Measurements from ENCODE around the gene ZNF407.

Gene ZNF407

DNA sequence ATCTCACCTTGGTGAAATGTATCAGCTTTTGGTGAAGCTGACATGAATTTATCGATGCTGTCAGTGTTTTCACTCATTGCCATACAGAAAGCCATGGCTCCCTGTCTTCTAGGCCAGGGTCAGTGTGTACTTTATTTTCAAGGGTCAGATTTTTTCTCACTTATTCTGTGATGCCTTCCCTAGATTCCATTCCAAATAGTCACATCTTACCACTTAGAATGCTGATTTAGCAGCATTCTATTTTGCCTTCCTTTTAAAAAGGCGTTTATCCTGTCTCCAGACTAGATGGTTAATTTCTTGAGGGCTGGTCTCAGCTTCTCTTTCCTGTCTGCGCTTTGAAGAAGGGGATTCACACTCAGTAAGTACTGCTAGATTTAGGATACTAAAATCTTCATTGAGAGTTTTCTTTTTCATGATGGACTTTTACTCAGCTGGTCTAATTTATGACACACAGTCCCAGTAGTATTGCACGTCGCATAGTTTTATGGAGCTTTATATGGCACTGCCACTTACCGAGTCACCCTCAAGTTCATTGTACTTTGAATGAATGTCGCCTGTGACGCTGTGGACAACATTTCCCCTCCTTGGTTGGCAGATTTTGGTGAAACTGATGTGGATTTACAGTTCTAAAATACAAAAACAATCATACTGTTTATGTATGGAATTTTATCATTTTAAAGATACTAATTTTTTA lies 194.0 kb downstream of the ZNF407 start:
- DNase-seq (ENCODE audit: low read depth), result no peak

DNA sequence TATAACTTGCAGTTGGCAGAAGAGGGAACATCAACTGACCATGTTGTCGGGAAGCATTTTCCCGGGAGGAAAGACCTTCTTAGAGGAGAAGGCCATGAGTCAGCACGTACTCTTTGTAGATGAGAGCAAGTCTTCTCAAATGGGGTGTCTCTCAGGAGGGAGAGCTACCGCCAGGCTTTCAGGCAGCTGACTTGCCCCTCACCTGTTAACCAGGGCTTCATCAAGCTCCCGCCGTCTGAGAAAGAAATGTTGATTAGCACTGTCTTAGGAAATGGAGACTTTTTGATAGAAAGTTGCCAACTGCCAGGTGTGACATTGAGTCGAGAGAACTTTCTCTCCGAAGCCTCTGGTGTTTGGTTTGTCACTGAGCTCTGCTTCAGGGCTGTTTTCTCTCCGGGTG lies 196.1 kb downstream of the ZNF407 start:
- DNase-seq (ENCODE audit: low read depth), result no peak

DNA sequence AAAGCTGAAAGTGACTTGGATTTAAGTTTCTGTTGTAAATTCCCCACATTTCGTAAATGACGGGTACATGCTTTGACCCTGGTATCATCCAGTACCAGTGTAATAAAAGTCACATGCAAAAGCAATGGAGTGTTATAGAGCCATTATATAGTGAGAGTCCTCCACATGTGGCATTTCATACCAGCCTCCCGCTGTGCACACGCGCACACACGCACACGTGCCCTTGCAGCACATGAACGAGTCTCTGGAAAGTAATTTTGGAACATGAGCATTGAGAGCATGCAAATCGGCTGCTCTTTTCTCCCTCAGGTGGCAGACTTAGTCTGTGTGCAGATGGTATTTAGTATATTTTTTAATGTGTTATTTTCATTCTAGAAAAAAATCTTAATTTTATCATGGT lies 198.1 kb downstream of the ZNF407 start:
- DNase-seq (ENCODE audit: low read depth), result no peak

- DNase-seq (ENCODE audit: low read depth), result no peak
Measured at GRCh38 chr18:74796211-74796610, 198.5 kb downstream of the ZNF407 start.

DNA sequence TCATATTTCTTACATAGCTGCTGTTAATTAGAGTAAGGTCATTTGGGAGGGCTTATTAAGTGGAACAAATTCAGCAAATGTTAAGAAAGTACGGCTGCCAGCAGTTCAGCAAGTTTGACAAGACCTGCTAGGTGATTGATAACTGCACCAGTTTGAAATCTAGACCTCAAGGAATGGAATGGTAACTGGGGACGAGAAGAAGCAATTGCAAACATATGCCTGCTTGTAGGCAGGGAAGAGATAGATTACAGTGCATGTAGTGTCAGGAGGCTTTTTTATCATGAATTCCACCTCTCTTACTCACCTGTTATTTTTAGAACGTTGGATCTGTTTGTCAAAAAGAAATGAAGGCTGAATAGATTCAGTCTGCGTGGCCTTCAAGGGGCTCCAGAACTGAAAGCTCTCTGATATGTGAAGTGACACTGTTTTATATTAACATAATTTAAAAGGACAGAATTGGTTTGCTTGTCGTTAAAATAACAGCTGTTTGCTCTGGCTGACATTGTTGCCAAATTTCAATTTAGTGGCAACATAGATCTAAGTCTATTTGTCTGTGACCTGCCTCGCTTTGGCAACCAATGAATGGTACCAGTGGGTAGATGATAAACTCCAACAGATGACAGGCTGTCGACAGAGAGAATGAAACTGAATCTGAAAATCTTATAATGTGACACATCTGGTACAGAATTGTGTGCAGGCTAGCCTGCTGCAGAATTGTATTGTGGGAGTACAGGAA lies 199.3 kb downstream of the ZNF407 start:
- DNase-seq (ENCODE audit: low read depth), result no peak

- DNase-seq (ENCODE audit: low read depth), result no peak
Measured at GRCh38 chr18:74797577-74798151, 200.0 kb downstream of the ZNF407 start.

DNA sequence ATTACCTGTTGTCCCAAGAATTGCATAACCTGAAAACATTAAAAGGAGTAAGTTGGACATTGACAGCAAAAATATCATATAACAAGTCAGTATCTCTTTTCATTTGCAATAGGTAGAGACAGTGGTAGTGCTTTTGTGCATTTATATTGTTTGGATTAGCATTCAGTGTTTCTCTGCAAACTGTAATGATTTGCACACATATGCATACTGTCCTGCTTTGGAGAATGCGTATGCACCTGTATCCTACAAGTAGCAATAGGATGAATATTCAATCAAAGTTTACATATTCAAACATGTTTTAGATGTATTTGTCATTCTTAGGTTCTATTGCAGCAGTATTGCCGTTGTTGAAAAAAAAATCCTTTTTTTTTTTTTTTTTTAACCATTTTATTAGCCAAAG lies 201.9 kb downstream of the ZNF407 start:
- DNase-seq (ENCODE audit: low read depth), result no peak

DNA sequence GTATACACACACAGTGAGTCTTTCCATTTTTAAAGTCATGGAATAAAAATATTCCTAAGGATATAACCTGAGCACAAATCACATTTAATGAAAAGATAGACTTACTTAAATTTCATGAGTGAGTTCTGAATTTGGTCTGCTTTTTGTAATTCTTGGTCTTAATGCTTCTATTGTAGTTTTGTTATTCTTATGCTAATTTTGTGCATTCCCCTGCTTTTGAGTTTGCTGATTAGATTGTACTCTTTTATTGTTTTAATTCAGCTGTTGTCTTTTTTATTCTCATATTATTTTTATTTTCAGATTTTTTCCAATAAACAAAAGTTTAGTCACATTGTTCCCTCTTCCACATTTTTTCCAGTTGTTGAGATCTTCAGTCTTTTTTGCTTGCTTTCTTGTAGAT lies 202.4 kb downstream of the ZNF407 start:
- no peak for DNase-seq (ENCODE audit: low read depth)

GRCh38 chr18:74803117-74803516 lies 205.4 kb downstream of the ZNF407 start:
- no peak for DNase-seq (ENCODE audit: low read depth)

GRCh38 chr18:74803769-74804168 lies 206.1 kb downstream of the ZNF407 start:
- DNase-seq (ENCODE audit: low read depth), result no peak

- no peak for DNase-seq (ENCODE audit: low read depth)
Measured at GRCh38 chr18:74804677-74805076, 207.0 kb downstream of the ZNF407 start.

GRCh38 chr18:74806073-74806472 lies 208.4 kb downstream of the ZNF407 start:
- DNase-seq (ENCODE audit: low read depth), result no peak

DNA sequence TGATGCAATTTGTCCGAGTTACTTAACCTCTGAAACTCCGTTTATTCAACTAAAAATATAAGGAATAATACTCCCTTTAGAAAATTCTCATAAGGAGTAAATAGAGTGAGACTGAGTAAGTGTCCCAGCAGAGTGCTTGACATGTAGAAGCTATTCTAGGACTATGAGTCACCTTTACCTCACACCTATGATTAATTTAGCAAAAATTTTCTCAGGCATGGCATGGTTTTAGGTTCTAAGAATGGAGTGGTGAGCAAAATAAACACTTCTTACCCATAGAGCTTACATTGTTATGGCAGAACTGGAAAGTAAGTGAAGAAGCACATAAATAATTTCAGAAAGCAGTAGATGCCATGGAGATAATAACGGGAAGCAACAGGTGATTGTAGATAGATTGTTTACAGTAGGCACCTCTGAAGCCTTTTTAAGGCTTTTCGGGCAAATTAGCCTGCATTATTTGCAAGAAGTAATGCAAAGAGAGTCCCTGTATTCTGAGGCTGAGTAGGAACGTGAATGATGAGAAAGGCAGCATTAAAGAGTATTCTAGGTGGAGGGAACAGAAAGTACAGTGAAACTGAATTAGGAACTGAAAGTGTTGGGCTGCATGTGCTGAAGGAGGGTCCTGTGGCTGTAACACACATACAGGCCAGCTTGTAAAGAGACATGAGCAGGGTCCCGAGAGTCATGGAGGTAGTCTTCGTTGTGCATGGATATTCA lies 209.2 kb downstream of the ZNF407 start:
- peak; percentile 64 for DNase-seq (ENCODE audit: low read depth)

- no peak for DNase-seq (ENCODE audit: low read depth)
Measured at GRCh38 chr18:74817576-74817975, 219.9 kb downstream of the ZNF407 start.

- DNase-seq (ENCODE audit: low read depth), result no peak
Measured at GRCh38 chr18:74818516-74819175, 221.0 kb downstream of the ZNF407 start.

DNA sequence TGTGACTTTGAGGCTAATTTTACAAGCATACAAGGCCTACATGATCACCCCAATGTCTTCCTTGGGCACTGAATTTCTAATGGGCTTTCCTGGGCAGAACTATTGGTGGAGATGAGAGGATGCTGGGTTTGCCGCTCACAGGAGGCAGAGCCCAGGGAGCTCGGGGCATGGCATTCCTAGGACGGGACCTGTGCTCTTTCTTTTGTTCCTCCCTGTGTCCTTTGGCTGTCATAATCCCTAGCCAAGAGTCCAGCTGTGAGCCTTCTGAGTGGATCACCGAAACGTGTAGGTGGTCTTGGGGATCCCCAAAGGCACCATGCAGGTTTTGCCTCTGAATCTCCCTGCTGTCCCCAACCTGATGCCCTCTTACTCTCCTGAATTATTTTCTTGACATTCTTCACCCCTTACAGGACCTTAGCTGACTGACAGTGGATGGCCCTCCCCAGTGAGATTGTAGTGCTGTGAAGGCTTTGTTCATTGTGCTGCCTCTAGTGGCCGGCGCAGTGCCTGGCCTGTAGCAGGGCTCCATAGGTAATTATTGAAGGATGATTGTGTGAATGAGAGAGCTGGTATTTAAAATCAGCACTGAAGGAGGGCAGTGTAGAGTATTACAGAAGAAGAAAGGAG lies 221.9 kb downstream of the ZNF407 start:
- DNase-seq (ENCODE audit: low read depth), result no peak

DNA sequence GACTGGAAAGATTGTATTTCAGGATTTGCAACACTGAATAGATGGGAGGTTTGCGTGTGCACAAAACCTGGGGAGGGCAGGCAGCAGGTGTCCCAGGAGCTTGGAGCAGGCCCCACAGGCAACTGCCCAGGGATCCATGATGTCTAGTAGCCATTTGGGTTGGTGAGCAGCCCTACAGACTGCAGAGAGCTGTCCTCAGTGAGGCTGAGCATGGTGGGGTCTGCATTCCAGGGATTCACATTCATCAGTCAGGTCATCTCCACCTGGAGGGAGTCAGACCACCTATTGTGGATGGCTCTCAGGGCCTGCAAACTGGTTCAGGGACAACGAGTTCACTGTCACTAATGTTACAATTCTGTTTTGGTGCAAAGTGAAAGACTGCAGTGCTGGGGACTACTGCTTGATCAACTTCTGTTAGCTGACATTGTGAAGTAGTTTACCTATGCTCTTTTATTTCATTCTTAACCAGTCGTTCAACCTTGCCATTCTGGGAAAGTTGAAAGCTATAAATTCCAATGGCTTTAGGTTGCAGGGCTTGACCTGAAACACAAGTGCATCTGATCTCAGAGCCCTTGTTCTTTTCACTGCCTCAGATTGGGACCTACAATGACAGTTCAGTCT lies 222.6 kb downstream of the ZNF407 start:
- no peak for DNase-seq (ENCODE audit: low read depth)

DNA sequence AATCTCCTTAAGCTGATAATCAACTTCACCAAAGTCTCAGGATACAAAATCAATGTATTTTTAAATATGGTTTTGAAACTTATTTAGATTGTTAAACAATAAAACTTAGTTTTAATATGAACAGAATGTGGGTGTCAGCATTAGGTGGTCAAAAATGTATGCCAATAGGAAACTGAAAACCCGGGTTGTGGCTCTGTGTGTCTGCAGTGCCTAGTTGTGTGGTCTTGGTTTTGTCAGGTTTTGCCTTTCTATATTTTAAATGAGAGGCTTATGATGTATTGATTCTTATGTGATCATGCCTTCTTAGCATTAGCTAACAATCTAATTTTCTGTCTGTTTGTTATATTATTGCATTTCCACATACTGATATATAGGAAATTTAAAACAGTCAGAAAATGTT lies 227.8 kb downstream of the ZNF407 start:
- no peak for DNase-seq (ENCODE audit: low read depth)

GRCh38 chr18:74826572-74826971 lies 228.9 kb downstream of the ZNF407 start:
- DNase-seq (ENCODE audit: low read depth), result no peak

DNA sequence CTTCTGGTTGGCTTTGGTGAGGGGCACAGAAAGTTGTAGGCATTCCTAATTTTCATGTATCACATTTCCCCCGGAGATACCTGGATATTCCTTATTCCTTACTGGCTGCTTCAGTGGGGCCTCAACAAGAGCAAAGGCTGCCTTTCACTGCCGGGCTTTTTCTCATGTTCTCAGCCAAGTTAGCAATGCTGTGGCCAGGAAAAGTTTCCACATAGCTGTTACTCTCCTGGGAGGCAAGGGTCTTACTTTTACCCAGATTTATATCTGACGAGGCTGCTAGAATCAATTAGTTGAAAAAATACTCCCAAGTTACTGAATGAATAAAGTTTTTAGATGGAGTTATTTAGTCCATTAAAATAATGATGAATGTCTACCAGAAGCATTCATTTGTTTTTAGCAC lies 230.5 kb downstream of the ZNF407 start:
- no peak for DNase-seq (ENCODE audit: low read depth)

DNA sequence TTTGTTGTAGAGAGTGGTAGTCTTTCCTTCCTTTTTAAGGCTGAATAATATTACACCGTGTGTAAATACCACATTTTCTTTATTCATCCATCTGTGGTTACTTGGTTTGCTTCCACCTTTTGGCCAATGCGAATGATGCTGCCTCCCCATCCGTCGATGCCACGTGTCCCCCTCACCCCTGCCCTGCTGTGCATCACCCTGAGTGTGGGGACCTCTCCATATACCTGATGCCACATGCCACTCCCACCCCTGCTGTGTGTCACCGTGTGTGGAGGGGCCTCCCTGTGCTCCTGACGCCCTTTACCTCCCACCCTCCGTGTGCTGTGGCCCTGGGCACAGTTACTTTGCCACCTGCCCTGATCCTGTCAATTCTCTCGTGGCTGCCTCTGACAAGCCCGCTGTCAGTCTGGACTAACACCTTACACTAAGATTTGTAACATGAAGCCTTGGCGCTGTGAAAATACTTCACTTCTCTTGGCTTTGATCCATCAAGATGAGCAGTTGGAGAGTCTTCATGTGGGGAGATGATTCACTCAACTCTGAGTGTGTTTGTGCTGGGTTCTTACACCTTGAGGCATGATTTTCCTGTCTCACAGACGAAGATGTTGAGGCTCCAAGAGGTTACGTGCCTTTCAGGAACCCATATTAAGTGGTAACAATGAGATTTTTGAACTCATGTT lies 234.0 kb downstream of the ZNF407 start:
- DNase-seq (ENCODE audit: low read depth), result no peak

Data from HS-27A (cell line).